WTC11 (cell line): ENCODE results near the gene EME2. TPM values are rescaled to one million over a fixed set of nuclear protein-coding genes. Genes with fewer than 3 reads are reported as not detected.

Experiments used
- ATAC-seq: fragments of 200-7000 bp; cut with Tn5 transposase; 2 replicates; pipeline ENCODE4 v1.10.0; 2021; ENCODE audit warnings: mild to moderate bottlenecking, moderate library complexity
- CTCF ChIA-PET: fragments of 300-600 bp; sonication (Branson Sonifier 250); formaldehyde crosslinking; loops from one replicate; lab custom pipeline; 2021; ENCODE audit warnings: antibody characterized with exemption; lab: Charles Lee
- POLR2A ChIA-PET: fragments of 350-600 bp; sonication (Branson Sonifier 250); formaldehyde crosslinking; loops from one replicate; lab custom pipeline; 2021; ENCODE audit warnings: antibody characterized with exemption; lab: Charles Lee
- DNase-seq: peaks from one replicate; pipeline ENCODE4 v3.0.0; 2021; ENCODE audit warnings: low spot score
- H3K27ac Mint-ChIP-seq: 2 replicates; pipeline ENCODE4 v1.8.0; 2021; ENCODE audit warnings: mixed read lengths
- H3K27me3 Mint-ChIP-seq: 2 replicates; pipeline ENCODE4 v1.8.0; 2021; ENCODE audit warnings: low read depth, mild to moderate bottlenecking, moderate library complexity, mixed read lengths
- H3K36me3 Mint-ChIP-seq: 2 replicates; pipeline ENCODE4 v1.8.0; 2021; ENCODE audit warnings: mixed read lengths
- H3K4me1 Mint-ChIP-seq: 2 replicates; pipeline ENCODE4 v1.8.0; 2022; ENCODE audit warnings: mixed read lengths
- H3K4me3 Mint-ChIP-seq: 2 replicates; pipeline ENCODE4 v1.8.0; 2021; ENCODE audit warnings: mild to moderate bottlenecking, moderate library complexity, mixed read lengths
- H3K9me3 Mint-ChIP-seq: 2 replicates; pipeline ENCODE4 v1.8.0; 2021; ENCODE audit warnings: mixed read lengths
- AR ChIP-seq: fragments of 250-450 bp; sonication (Bioruptor Pico); IDR thresholded peaks from 2 replicates; pipeline ENCODE4 v1.9.0; 2021; ENCODE audit warnings: mild to moderate bottlenecking
- ARID4B ChIP-seq: sonication (generic); formaldehyde crosslinking; IDR thresholded peaks from 2 replicates; pipeline ENCODE4 v1.8.0; 2023; ENCODE audit warnings: missing genetic modification reagents, mild to moderate bottlenecking, borderline replicate concordance
- CREB1 ChIP-seq: sonication (generic); formaldehyde crosslinking; IDR thresholded peaks from 2 replicates; pipeline ENCODE4 v1.8.0; 2023; ENCODE audit warnings: mild to moderate bottlenecking, missing genetic modification reagents
- CREM ChIP-seq: sonication (generic); formaldehyde crosslinking; IDR thresholded peaks from 2 replicates; pipeline ENCODE4 v1.8.1; 2022; ENCODE audit warnings: mild to moderate bottlenecking, missing genetic modification reagents, moderate library complexity
- CTCF ChIP-seq: fragments of 200-600 bp; IDR thresholded peaks from 2 replicates; pipeline ENCODE4 v1.8.0; 2022; ENCODE audit warnings: antibody characterized with exemption
- ELF4 ChIP-seq: sonication (generic); formaldehyde crosslinking; IDR thresholded peaks from 2 replicates; pipeline ENCODE4 v1.8.1; 2022; ENCODE audit warnings: low read depth, mild to moderate bottlenecking, moderate library complexity, missing genetic modification reagents
- FOXJ3 ChIP-seq: sonication (generic); formaldehyde crosslinking; IDR thresholded peaks from 2 replicates; pipeline ENCODE4 v1.9.0; 2021; ENCODE audit warnings: missing genetic modification reagents, mild to moderate bottlenecking, borderline replicate concordance
- FOXP4 ChIP-seq: sonication (generic); formaldehyde crosslinking; IDR thresholded peaks from 2 replicates; pipeline ENCODE4 v1.8.0; 2022; ENCODE audit warnings: mild to moderate bottlenecking, missing genetic modification reagents
- JUN ChIP-seq: sonication (generic); formaldehyde crosslinking; IDR thresholded peaks from 2 replicates; pipeline ENCODE4 v1.8.0; 2023; ENCODE audit warnings: mild to moderate bottlenecking, missing genetic modification reagents
- OVOL2 ChIP-seq: fragments of 250-450 bp; sonication (Bioruptor Pico); IDR thresholded peaks from 2 replicates; pipeline ENCODE4 v1.9.0; 2021; ENCODE audit warnings: mild to moderate bottlenecking, borderline replicate concordance
- PREB ChIP-seq: sonication (generic); formaldehyde crosslinking; IDR thresholded peaks from 2 replicates; pipeline ENCODE4 v1.8.1; 2022; ENCODE audit warnings: mild to moderate bottlenecking, missing genetic modification reagents, moderate library complexity, borderline replicate concordance
- PRRX2 ChIP-seq: fragments of 250-450 bp; sonication (Bioruptor Pico); IDR thresholded peaks from 2 replicates; pipeline ENCODE4 v1.8.0; 2021; ENCODE audit warnings: mild to moderate bottlenecking
- SMAD4 ChIP-seq: sonication (generic); formaldehyde crosslinking; IDR thresholded peaks from 2 replicates; pipeline ENCODE4 v1.8.0; 2022; ENCODE audit warnings: mild to moderate bottlenecking, missing genetic modification reagents
- SOX15 ChIP-seq: fragments of 250-450 bp; sonication (Bioruptor Pico); IDR thresholded peaks from 2 replicates; pipeline ENCODE4 v1.9.0; 2021; ENCODE audit warnings: mild to moderate bottlenecking
- SP1 ChIP-seq: sonication (generic); formaldehyde crosslinking; conservative IDR thresholded peaks from 2 replicates; pipeline ENCODE4 v1.8.1; 2022; ENCODE audit warnings: missing genetic modification reagents
- TP53 ChIP-seq: sonication (generic); formaldehyde crosslinking; IDR thresholded peaks from 2 replicates; pipeline ENCODE4 v1.8.1; 2023; ENCODE audit warnings: mild to moderate bottlenecking, missing genetic modification reagents
- USF1 ChIP-seq: sonication (generic); formaldehyde crosslinking; IDR thresholded peaks from 2 replicates; pipeline ENCODE4 v1.8.0; 2022; ENCODE audit warnings: mild to moderate bottlenecking, missing genetic modification reagents
- ZSCAN18 ChIP-seq: fragments of 250-450 bp; sonication (Bioruptor Pico); IDR thresholded peaks from 2 replicates; pipeline ENCODE4 v2.1.2; 2022; ENCODE audit warnings: mild to moderate bottlenecking, moderate library complexity
- total RNA-seq: library from RNA; stranded (reverse); gene quantifications from 3 replicates; pipeline ENCODE4 v1.2.3, GENCODE V29; 2021

Gene EME2
- total RNA-seq, 1 experiment from 2014 or later, result 23.2 TPM

GRCh38 chr16:1818204-1818872, 45.7 kb downstream of the EME2 start (continued):
- no peak for TF ChIP-seq ARID4B
- no peak for TF ChIP-seq PREB (CRISPR knock-in tag)
- TF ChIP-seq CTCF, result no peak
- TF ChIP-seq OVOL2 (CRISPR knock-in tag), result no peak
- no peak for TF ChIP-seq TP53 (CRISPR knock-in tag)
- no peak for TF ChIP-seq SMAD4 (CRISPR knock-in tag)
- no peak for TF ChIP-seq ZSCAN18 (CRISPR knock-in tag)
- TF ChIP-seq FOXP4 (CRISPR knock-in tag), result no peak
- no peak for TF ChIP-seq FOXJ3

GRCh38 chr16:1818873-1819525, 46.4 kb downstream of the EME2 start:
- Mint-ChIP-seq H3K27ac (peak overlapping the region; percentile 65; the same call in 1 of the 2 replicates), H3K36me3 (peaks cover 6% of the 10 kb centered on the region), H3K27me3 (no peaks in the 10 kb centered on the region), H3K4me3 (no peak overlapping the region), H3K9me3 (no peaks in the 10 kb centered on the region), H3K4me1 (0 out of 2 replicates have a peak, but pooled peaks cover 4% of the 10 kb centered on the region)
- ATAC-seq (no peak), DNase-seq (no peak)
- TF ChIP-seq SP1 (CRISPR knock-in tag) (no peak), USF1 (CRISPR knock-in tag) (no peak), AR (no peak), PRRX2 (CRISPR knock-in tag) (no peak), JUN (CRISPR knock-in tag) (no peak), CREM (no peak), CREB1 (CRISPR knock-in tag) (no peak), SOX15 (no peak), ELF4 (no peak), SMAD4 (CRISPR knock-in tag) (no peak)
- ChIA-PET POLR2A (no interaction called here), CTCF (no interaction called here)
